SU-DHL-6 (cell line): Measurements from ENCODE around the gene MARK1.

Source experiments
- H2AFZ ChIP-seq: fragments of 200-600 bp; sonication (generic); 2 replicates; pipeline ENCODE4 v1.6.1; 2014; ENCODE audit warnings: low read depth, mild to moderate bottlenecking, moderate library complexity, mixed read lengths, antibody characterized with exemption, low read length; ENCODE audit not compliant: severe bottlenecking
- H3F3A ChIP-seq: fragments of 200-600 bp; shearing (Covaris generic); 2 replicates; pipeline ENCODE4 v1.6.0; 2016; ENCODE audit warnings: antibody characterized with exemption, mild to moderate bottlenecking; ENCODE audit not compliant: insufficient read depth
- H3K27ac ChIP-seq: fragments of 200-600 bp; sonication (generic); 2 replicates; pipeline ENCODE4 v1.5.1; 2016; ENCODE audit warnings: low read depth, mild to moderate bottlenecking, low read length, moderate library complexity, mixed read lengths
- H3K27me3 ChIP-seq: fragments of 200-600 bp; sonication (generic), shearing (Covaris generic); 2 replicates; pipeline ENCODE4 v1.6.0; 2014; ENCODE audit warnings: mild to moderate bottlenecking, low read length
- H3K36me3 ChIP-seq: fragments of 200-600 bp; sonication (generic); 2 replicates; pipeline ENCODE4 v1.6.1; 2014; ENCODE audit warnings: mild to moderate bottlenecking, low read length, mixed read lengths
- H3K4me2 ChIP-seq: fragments of 300-600, 200-600 bp; shearing (Covaris generic), sonication (generic); 2 replicates; pipeline ENCODE4 v1.6.0; 2014; ENCODE audit warnings: low read length, low read depth, mild to moderate bottlenecking; ENCODE audit not compliant: poor library complexity, severe bottlenecking
- H3K4me3 ChIP-seq: fragments of 200-600 bp; sonication (generic); 2 replicates; pipeline ENCODE4 v1.5.1; 2014; ENCODE audit warnings: antibody characterized with exemption, low read length, mild to moderate bottlenecking, mixed read lengths; ENCODE audit not compliant: insufficient read depth, poor library complexity, severe bottlenecking
- H3K79me2 ChIP-seq: fragments of 200-600 bp; sonication (generic); 2 replicates; pipeline ENCODE4 v1.6.1; 2014; ENCODE audit warnings: mild to moderate bottlenecking, low read length, moderate library complexity; ENCODE audit not compliant: insufficient read depth
- H3K9ac ChIP-seq: fragments of 200-600 bp; sonication (generic); 2 replicates; pipeline ENCODE4 v1.7.0; 2014; ENCODE audit warnings: mild to moderate bottlenecking, low read length
- H3K9me2 ChIP-seq: fragments of 200-600 bp; sonication (generic); replicated peaks from 2 replicates; pipeline ENCODE4 v1.6.1; 2014; ENCODE audit warnings: low read length; ENCODE audit not compliant: insufficient read depth
- H3K9me3 ChIP-seq: fragments of 200-600 bp; sonication (generic); 2 replicates; pipeline ENCODE4 v1.6.1; 2014; ENCODE audit warnings: low read length, mixed read lengths; ENCODE audit not compliant: insufficient read depth
- H4K20me1 ChIP-seq: fragments of 200-600 bp; sonication (generic); 2 replicates; pipeline ENCODE4 v1.6.1; 2014; ENCODE audit warnings: low read depth, mild to moderate bottlenecking, antibody characterized with exemption, low read length, moderate library complexity, mixed read lengths
- CTCF ChIP-seq: fragments of 200-600 bp; sonication (generic); IDR thresholded peaks from one replicate; pipeline ENCODE4 v1.5.1; 2017; ENCODE audit warnings: antibody characterized with exemption, mild to moderate bottlenecking, low read length, moderate library complexity; ENCODE audit not compliant: insufficient read depth, poor library complexity, severe bottlenecking
- EZH2phosphoT487 ChIP-seq: fragments of 200-600 bp; sonication (generic), shearing (Covaris generic); conservative IDR thresholded peaks from 2 replicates; pipeline ENCODE4 v1.6.1; 2018; ENCODE audit warnings: mild to moderate bottlenecking, antibody characterized with exemption, low read length, moderate library complexity, mixed read lengths

Gene MARK1

DNA sequence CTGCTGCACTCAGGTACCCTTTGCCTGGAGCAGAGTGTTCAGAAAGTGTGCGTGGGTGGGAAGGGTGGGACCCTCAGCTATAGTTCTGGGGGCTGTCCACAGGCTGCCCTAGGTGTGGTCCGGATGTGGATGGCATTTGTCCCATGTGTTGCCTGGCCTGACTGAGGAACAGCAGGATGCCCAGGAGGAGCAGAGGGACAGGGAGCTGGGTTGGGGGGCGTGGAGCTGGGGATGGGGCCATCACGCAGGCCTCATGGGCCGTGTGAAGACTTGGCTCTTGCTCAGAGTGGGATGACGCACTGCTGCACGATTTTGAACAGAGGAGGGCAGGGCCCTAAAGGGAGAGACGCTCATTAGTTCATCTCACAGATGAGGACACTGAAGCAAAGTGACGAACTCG lies 179.2 kb downstream of the MARK1 start:
- Histone ChIP-seq H3K9me2 (no peaks in the 10 kb centered on the region), H3F3A (no peaks in the 10 kb centered on the region), H3K4me2 (no peak overlapping the region), H2AFZ (no peak overlapping the region), H3K27ac (no peak overlapping the region), H3K9ac (no peak overlapping the region), H3K9me3 (no peaks in the 10 kb centered on the region), H3K79me2 (no peaks in the 10 kb centered on the region), H3K4me3 (no peak overlapping the region), H4K20me1 (no peaks in the 10 kb centered on the region), H3K36me3 (no peaks in the 10 kb centered on the region), H3K27me3 (no peaks in the 10 kb centered on the region)
- TF ChIP-seq EZH2phosphoT487 (no peak), CTCF (no peak)

GRCh38 chr1:220708244-220708643 lies 180.3 kb downstream of the MARK1 start:
- no peaks in the 10 kb centered on the region for H3F3A ChIP-seq
- H3K27me3 ChIP-seq, result no peaks in the 10 kb centered on the region
- no peaks in the 10 kb centered on the region for H3K9me2 ChIP-seq
- TF ChIP-seq CTCF (no peak), EZH2phosphoT487 (no peak)
- H3K9ac ChIP-seq, result no peak overlapping the region
- no peak overlapping the region for H2AFZ ChIP-seq
- no peaks in the 10 kb centered on the region for H3K79me2 ChIP-seq
- H4K20me1 ChIP-seq, result no peaks in the 10 kb centered on the region
- H3K27ac ChIP-seq, result no peak overlapping the region
- H3K36me3 ChIP-seq, result no peaks in the 10 kb centered on the region
- no peak overlapping the region for H3K4me3 ChIP-seq
- H3K4me2 ChIP-seq, result no peak overlapping the region
- H3K9me3 ChIP-seq, result no peaks in the 10 kb centered on the region

- Histone ChIP-seq H2AFZ (no peak overlapping the region), H3K9me2 (no peaks in the 10 kb centered on the region), H3K9ac (no peak overlapping the region), H3K27ac (no peak overlapping the region), H3K9me3 (no peaks in the 10 kb centered on the region), H4K20me1 (no peaks in the 10 kb centered on the region), H3K4me3 (no peak overlapping the region), H3K36me3 (no peaks in the 10 kb centered on the region), H3K79me2 (no peaks in the 10 kb centered on the region), H3K27me3 (no peaks in the 10 kb centered on the region), H3K4me2 (no peak overlapping the region), H3F3A (no peaks in the 10 kb centered on the region)
- TF ChIP-seq CTCF (no peak), EZH2phosphoT487 (no peak)
These were observed 181.2 kb downstream of the MARK1 start for GRCh38 chr1:220708936-220709801.
